GM13977 (cell line): ENCODE results near the gene CEBPG.

ENCODE experiments used
- DNase-seq: peaks from one replicate; pipeline ENCODE4 v3.0.0; 2012; ENCODE audit warnings: low spot score
- CTCF ChIP-seq: IDR thresholded peaks from 2 replicates; pipeline ENCODE4 v1.5.1; 2012; ENCODE audit warnings: mild to moderate bottlenecking, control low read depth; ENCODE audit not compliant: insufficient read depth; ENCODE audit errors: extremely low read depth, missing control alignments
- in situ Hi-C: fragments of 300-500 bp; cut with MboI; formaldehyde crosslinking; loops from one replicate; pipeline ENCODE4 v1.12.0; 2022; ENCODE audit warnings: low sequenced_read_pairs, low pct_unique_long_range_greater_than_20kb, mixed read lengths, inconsistent platforms; ENCODE audit not compliant: unreplicated experiment

CEBPG gene

GRCh38 chr19:33400856-33401682 is 27.6 kb downstream of the CEBPG start:
- no peak for DNase-seq
- in situ Hi-C loops: loop anchor here (10.0 kb wide), 1 partner anchor 166 kb away; no protein-coding TSS in a partner anchor
- no peak for TF ChIP-seq CTCF

DNA sequence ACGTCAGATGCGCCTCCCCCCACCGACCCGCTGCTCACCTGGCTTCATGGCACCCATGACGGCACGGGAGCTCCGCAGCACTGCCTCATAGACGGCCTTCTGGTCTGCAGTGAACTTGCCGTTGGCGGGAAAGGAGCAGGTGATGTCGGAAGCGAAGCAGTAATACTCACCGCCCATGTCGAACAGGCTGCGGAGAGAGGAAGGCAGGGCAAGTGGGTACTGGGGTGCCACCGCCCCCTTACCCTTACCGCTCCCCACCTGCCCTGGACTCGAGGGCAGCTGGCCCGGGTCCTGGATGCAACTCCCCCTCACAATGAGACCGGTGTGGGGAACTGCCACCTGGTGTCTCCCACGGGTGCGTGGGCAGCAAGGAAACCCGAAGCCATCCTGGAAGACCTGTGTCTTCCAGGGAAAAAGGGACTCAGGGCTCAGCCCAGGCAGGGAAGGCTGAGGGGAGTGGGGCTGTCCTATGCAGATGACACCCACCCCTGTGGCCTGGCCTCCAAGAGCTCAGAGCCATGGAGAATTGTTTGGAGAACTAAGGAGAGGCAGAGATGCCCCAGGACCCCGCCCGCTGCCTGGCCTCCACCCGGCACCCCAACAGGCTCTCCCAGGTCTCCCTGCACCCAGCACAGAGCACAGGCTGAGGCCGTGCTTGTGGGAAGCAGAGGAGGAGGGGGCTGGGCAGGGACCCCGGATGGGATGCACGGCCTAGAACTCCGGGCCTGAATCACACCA is 28.3 kb downstream of the CEBPG start:
- in situ Hi-C loops: loop anchor here (10.0 kb wide), 1 partner anchor 167 kb away; no protein-coding TSS in a partner anchor
- TF ChIP-seq CTCF: no peak

GRCh38 chr19:33402421-33403220 is 29.1 kb downstream of the CEBPG start:
- peak; percentile 26 for DNase-seq
- in situ Hi-C loops: loop anchor here (10.0 kb wide), 1 partner anchor 168 kb away; no protein-coding TSS in a partner anchor
- TF ChIP-seq CTCF: peak; percentile 16

More for the DNA sequence above, 28.3 kb downstream of the CEBPG start:
- peak; percentile 14 for DNase-seq

DNA sequence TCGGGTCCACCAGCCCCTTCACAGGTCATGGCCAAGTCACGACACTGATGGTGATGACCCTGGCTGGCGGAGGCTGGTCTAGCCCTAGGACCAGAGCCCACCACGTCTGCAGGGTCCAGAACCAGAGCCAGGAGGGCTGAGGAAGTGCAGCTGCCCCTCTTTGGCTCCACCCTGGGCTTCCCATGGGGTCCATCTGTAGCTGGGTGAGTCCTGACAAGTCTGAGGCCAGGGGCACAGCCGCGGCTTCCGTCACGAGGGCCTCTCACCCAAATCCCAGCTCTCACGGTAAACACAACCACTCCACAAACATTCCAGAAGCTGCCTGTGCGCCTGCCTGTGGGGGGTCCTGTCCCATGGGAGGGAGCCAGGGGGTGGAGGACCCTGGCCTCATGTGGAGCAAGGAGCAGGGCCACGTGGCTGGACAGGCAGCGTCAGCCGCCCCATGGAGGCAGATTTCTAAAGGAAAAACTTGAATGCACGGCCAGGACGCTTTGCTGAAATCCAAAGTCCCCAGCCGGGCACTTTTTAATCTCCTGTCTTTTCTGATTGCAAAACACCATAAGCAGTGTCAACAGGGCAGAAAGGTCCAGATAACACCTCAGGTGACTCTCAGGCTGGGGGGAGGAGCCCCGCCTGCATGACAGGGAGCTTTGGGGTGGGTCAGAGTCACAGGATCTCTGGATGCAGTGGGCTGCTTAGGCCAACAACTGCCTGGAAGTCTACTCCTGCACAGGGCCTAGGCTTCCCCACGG is 29.9 kb downstream of the CEBPG start:
- no peak for TF ChIP-seq CTCF
- DNase-seq: peak; percentile 18
- in situ Hi-C loops: loop anchor here (10.0 kb wide), 1 partner anchor 169 kb away; no protein-coding TSS in a partner anchor

DNA sequence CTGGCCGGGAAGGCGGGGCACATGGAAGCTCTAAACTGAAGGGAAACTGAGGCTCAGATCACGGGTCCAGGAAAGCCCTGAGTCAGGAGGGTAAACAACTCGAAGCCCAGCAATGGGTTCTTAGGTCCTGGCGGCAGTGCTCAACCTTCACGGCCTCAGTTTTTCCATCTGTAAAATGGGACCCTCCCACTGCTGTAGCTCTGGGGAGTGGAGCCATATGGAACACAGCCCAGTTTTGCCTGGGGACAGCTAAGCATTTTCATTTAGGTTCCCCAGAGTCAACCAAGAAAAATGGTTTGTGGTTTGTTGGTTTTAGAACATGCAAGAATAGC is 30.4 kb downstream of the CEBPG start:
- peak; percentile 14 for DNase-seq
- in situ Hi-C loops: loop anchor here (10.0 kb wide), 1 partner anchor 169 kb away; no protein-coding TSS in a partner anchor
- TF ChIP-seq CTCF: no peak
